22Rv1 (cell line): ENCODE results near the gene STEAP1.

Experiments
- ZFX ChIP-seq: fragments of 450-650 bp; IDR thresholded peaks from 2 replicates; pipeline ENCODE4 v1.6.1; 2017; ENCODE audit warnings: antibody characterized with exemption, borderline replicate concordance
- TF ChIP-seq, protein P1 (sequence below): fragments of 450-650 bp; IDR thresholded peaks from 2 replicates; pipeline ENCODE4 v1.5.1; 2017; ENCODE audit warnings: mild to moderate bottlenecking

DNA sequence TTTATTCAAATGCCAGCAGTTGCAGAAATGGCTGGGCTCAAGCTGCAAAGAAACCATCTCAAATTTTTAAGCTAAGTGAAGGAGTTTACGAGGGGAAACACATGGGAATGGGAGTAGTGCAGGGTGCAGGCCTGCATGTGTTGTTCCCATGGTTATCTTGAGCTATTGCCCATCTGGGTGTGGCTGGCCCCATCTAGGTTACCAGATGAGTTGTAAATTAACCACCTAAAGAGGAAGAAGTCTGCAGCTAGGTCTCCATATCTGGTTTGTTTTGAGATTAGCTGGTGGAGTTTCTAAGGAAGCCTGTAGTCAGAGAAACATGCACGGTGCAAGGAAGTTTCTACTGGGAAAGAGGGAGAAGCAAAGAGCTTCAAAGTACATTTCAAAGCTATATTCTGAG, 34.0 kb downstream of the STEAP1 start:
- TF ChIP-seq, protein P1, sequence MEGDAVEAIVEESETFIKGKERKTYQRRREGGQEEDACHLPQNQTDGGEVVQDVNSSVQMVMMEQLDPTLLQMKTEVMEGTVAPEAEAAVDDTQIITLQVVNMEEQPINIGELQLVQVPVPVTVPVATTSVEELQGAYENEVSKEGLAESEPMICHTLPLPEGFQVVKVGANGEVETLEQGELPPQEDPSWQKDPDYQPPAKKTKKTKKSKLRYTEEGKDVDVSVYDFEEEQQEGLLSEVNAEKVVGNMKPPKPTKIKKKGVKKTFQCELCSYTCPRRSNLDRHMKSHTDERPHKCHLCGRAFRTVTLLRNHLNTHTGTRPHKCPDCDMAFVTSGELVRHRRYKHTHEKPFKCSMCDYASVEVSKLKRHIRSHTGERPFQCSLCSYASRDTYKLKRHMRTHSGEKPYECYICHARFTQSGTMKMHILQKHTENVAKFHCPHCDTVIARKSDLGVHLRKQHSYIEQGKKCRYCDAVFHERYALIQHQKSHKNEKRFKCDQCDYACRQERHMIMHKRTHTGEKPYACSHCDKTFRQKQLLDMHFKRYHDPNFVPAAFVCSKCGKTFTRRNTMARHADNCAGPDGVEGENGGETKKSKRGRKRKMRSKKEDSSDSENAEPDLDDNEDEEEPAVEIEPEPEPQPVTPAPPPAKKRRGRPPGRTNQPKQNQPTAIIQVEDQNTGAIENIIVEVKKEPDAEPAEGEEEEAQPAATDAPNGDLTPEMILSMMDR, result no peak
- no peak for TF ChIP-seq ZFX
